Hepatocyte (in vitro differentiated cells): ENCODE results near the gene ZNF398. TPM values are rescaled to one million over a fixed set of nuclear protein-coding genes. Genes with fewer than 3 reads are reported as not detected.

Experiments used
- DNase-seq: peaks from one replicate; pipeline ENCODE4 v3.0.0-alpha.2; 2016; ENCODE audit warnings: low spot score
- H2AFZ ChIP-seq: fragments of 200-600 bp; sonication (generic); 2 replicates; pipeline ENCODE4 v1.6.0; 2016; ENCODE audit warnings: antibody characterized with exemption, mild to moderate bottlenecking
- H3K27ac ChIP-seq: fragments of 200-600 bp; sonication (generic); 2 replicates; pipeline ENCODE4 v1.5.1; 2016; ENCODE audit warnings: mild to moderate bottlenecking
- H3K27me3 ChIP-seq: fragments of 200-600 bp; sonication (generic); 2 replicates; pipeline ENCODE4 v1.6.1; 2016
- H3K36me3 ChIP-seq: fragments of 200-600 bp; sonication (generic); replicated peaks from 2 replicates; pipeline ENCODE4 v1.5.1; 2016; ENCODE audit warnings: low read depth; ENCODE audit not compliant: insufficient read depth
- H3K4me1 ChIP-seq: fragments of 200-600 bp; sonication (generic); 2 replicates; pipeline ENCODE4 v1.5.1; 2016; ENCODE audit warnings: mild to moderate bottlenecking, moderate library complexity; ENCODE audit not compliant: insufficient read depth
- H3K4me2 ChIP-seq: fragments of 200-600 bp; sonication (generic); 2 replicates; pipeline ENCODE4 v1.6.0; 2016
- H3K4me3 ChIP-seq: fragments of 200-600 bp; sonication (generic); 2 replicates; pipeline ENCODE4 v1.5.1; 2016; ENCODE audit warnings: mild to moderate bottlenecking
- H3K79me2 ChIP-seq: fragments of 200-600 bp; sonication (generic); 2 replicates; pipeline ENCODE4 v1.6.0; 2017; ENCODE audit warnings: mild to moderate bottlenecking
- H3K9me2 ChIP-seq: fragments of 200-600 bp; sonication (generic); replicated peaks from 2 replicates; pipeline ENCODE4 v1.6.0; 2017; ENCODE audit warnings: mild to moderate bottlenecking; ENCODE audit not compliant: insufficient read depth
- H3K9me3 ChIP-seq: fragments of 200-600 bp; sonication (generic); 2 replicates; pipeline ENCODE4 v1.5.1; 2016; ENCODE audit warnings: low read depth, mild to moderate bottlenecking
- H4K20me1 ChIP-seq: fragments of 200-600 bp; sonication (generic); 2 replicates; pipeline ENCODE4 v1.6.0; 2016; ENCODE audit warnings: mild to moderate bottlenecking; ENCODE audit not compliant: insufficient read depth, poor library complexity, severe bottlenecking
- CTCF ChIP-seq: fragments of 200-600 bp; sonication (generic); IDR thresholded peaks from 2 replicates; pipeline ENCODE4 v1.5.1; 2016; ENCODE audit warnings: antibody characterized with exemption, mild to moderate bottlenecking; ENCODE audit not compliant: poor library complexity
- EZH2 ChIP-seq: fragments of 200-600 bp; sonication (generic); IDR thresholded peaks from 2 replicates; pipeline ENCODE4 v1.6.1; 2016; ENCODE audit warnings: antibody characterized with exemption, mild to moderate bottlenecking, borderline replicate concordance
- EZH2phosphoT487 ChIP-seq: fragments of 200-600 bp; sonication (generic); IDR thresholded peaks from one replicate; pipeline ENCODE4 v1.6.1; 2018; ENCODE audit warnings: antibody characterized with exemption, mild to moderate bottlenecking, low read depth, moderate library complexity; ENCODE audit not compliant: unreplicated experiment, severe bottlenecking
- whole genome bisulfite sequencing: methylation state at CpG from one replicate; pipeline ENCODE4 v1.1.6; 2016; ENCODE audit warnings: low lambda C conversion rate; ENCODE audit errors: missing lambda C conversion rate; 5-methylcytosine and 5-hydroxymethylcytosine counted together
- polyA plus RNA-seq: library from polyadenylated mRNA; unstranded; fragments of >200 nt; fragmentation: Nextera tagmentation; extraction: Ambion mirVana; gene quantifications from 2 replicates; pipeline ENCODE4 v1.2.1, GENCODE V29; 2016
- small RNA-seq: library from RNA; depleted of rRNA; stranded (forward); fragments of <200 nt; gene quantifications from one replicate; pipeline ENCODE3, GENCODE V24; 2014
- total RNA-seq: library from RNA; depleted of rRNA; stranded (reverse); fragments of >200 nt; gene quantifications from 2 replicates; pipeline ENCODE4 v1.2.3, GENCODE V29; 2014

Gene ZNF398
- total and polyA plus RNA-seq, 2 experiments from 2014 or later: 8.1 to 12.5 TPM

GRCh38 chr7:149229526-149229925 is 82.3 kb downstream of the ZNF398 start:
- H4K20me1 ChIP-seq: no peaks in the 10 kb centered on the region
- H3K27me3 ChIP-seq: no peaks in the 10 kb centered on the region
- H3K36me3 ChIP-seq: no peaks in the 10 kb centered on the region
- H3K9me2 ChIP-seq: no peaks in the 10 kb centered on the region
- H3K4me1 ChIP-seq: no peaks in the 10 kb centered on the region
- no peaks in the 10 kb centered on the region for H3K79me2 ChIP-seq
- no peak overlapping the region for H2AFZ ChIP-seq
- H3K4me2 ChIP-seq: no peak overlapping the region
- H3K4me3 ChIP-seq: no peak overlapping the region
- DNase-seq: no peak
- no peak for TF ChIP-seq CTCF
- no peak for TF ChIP-seq EZH2
- no peak for TF ChIP-seq EZH2phosphoT487
- H3K27ac ChIP-seq: no peak overlapping the region
- 78% methylated on average over 6 of the region's 6 CpGs for WGBS
- H3K9me3 ChIP-seq: no peaks in the 10 kb centered on the region

GRCh38 chr7:149232362-149232761 is 85.1 kb downstream of the ZNF398 start:
- Histone ChIP-seq H3K27ac (no peak overlapping the region), H3K36me3 (no peaks in the 10 kb centered on the region), H3K4me3 (no peak overlapping the region), H3K27me3 (no peaks in the 10 kb centered on the region), H3K79me2 (no peaks in the 10 kb centered on the region), H3K9me3 (no peaks in the 10 kb centered on the region), H3K4me2 (no peak overlapping the region), H4K20me1 (no peaks in the 10 kb centered on the region), H2AFZ (no peak overlapping the region), H3K9me2 (no peaks in the 10 kb centered on the region), H3K4me1 (no peaks in the 10 kb centered on the region)
- WGBS: 96% methylated on average over 2 of the region's 2 CpGs
- TF ChIP-seq EZH2 (no peak), EZH2phosphoT487 (no peak)
- DNase-seq: no peak

Small RNA genes within 50 kb of the gene (small RNA-seq; reads per million reads assigned to genes)
- gene AC004890.1 (not detected), gene RN7SL521P (not detected)

Other genes with a start within 250 kb of the ZNF398 start
- gene PDIA4, start 118.9 kb upstream of the ZNF398 start, total RNA-seq: 371 and 375 TPM in 2 replicates
- gene PDIA4, start 118.9 kb upstream of the ZNF398 start, polyA plus RNA-seq: 377 and 413 TPM in 2 replicates
- gene ZNF786, start 56.7 kb upstream of the ZNF398 start, total RNA-seq: 5.1 and 5.7 TPM in 2 replicates
- 4.9 and 6.9 TPM in 2 replicates for gene ZNF786, start 56.7 kb upstream of the ZNF398 start, polyA plus RNA-seq
- gene ZNF425, start 21.1 kb upstream of the ZNF398 start, total RNA-seq: 2.7 and 3.9 TPM in 2 replicates
- 3.3 and 4.2 TPM in 2 replicates for gene ZNF425, start 21.1 kb upstream of the ZNF398 start, polyA plus RNA-seq
- gene ZNF282, start 48.1 kb downstream of the ZNF398 start, total RNA-seq: 16.0 and 16.7 TPM in 2 replicates
- 5.8 and 10.8 TPM in 2 replicates for gene ZNF282, start 48.1 kb downstream of the ZNF398 start, polyA plus RNA-seq
- 3.3 and 4.6 TPM in 2 replicates for gene ZNF212, start 92.2 kb downstream of the ZNF398 start, total RNA-seq
- 9.9 and 11.9 TPM in 2 replicates for gene ZNF212, start 92.2 kb downstream of the ZNF398 start, polyA plus RNA-seq
- gene ZNF783, start 114.7 kb downstream of the ZNF398 start, total RNA-seq: 6.5 and 7.9 TPM in 2 replicates
- 7.8 and 8.6 TPM in 2 replicates for gene ZNF783, start 114.7 kb downstream of the ZNF398 start, polyA plus RNA-seq